ENCODE data around the gene GLB1L2.

GRCh38 chr11:134416726-134417125 is 84.9 kb downstream of the GLB1L2 start:
- no peak for TF ChIP-seq CTCF (IDR thresholded peaks at IDR 0.05)
- no peak for TF ChIP-seq POLR2A (IDR thresholded peaks at IDR 0.05)

Data from thyroid gland (tissue), 4 donors.